Right lobe of liver (tissue), 6 donors: ENCODE results near the gene CTCF. TPM values are rescaled to one million over a fixed set of nuclear protein-coding genes. Genes with fewer than 3 reads are reported as not detected.

Experiments
- ATAC-seq, 4 donors: fragments of 200-7000 bp; cut with Tn5 transposase; one replicate each; pipeline ENCODE4 v1.9.1; 2020; ENCODE audit warnings: mild to moderate bottlenecking in 4 of 4, moderate library complexity in 4 of 4
- DNase-seq, 3 donors: peaks; one replicate each; pipeline ENCODE4 v3.0.0-alpha.2; 2020
- H3K27ac ChIP-seq, 3 donors: fragments of 200-600 bp; one replicate each; pipeline ENCODE4 v1.8.0; 2022
- H3K27me3 ChIP-seq, 2 donors: fragments of 200-600 bp; one replicate each; pipeline ENCODE4 v1.8.0; 2022
- H3K36me3 ChIP-seq, 4 donors: fragments of 200-600 bp; sonication (generic) in 1 of 4; one replicate each; pipeline versions ENCODE4 v1.5.1 to v1.8.0; 2017 to 2022; ENCODE audit warnings: control low read depth in 1 of 4
- H3K4me1 ChIP-seq, 4 donors: fragments of 200-600 bp; sonication (generic) in 1 of 4; one replicate each; pipeline versions ENCODE4 v1.5.1 to v1.8.0; 2017 to 2022; ENCODE audit warnings: control low read depth in 1 of 4
- H3K4me3 ChIP-seq, 3 donors: fragments of 200-600 bp; one replicate each; pipeline ENCODE4 v1.8.0; 2022
- H3K9me3 ChIP-seq, 4 donors: fragments of 200-600 bp; sonication (generic) in 1 of 4; one replicate each; pipeline versions ENCODE4 v1.5.1 to v1.8.0; 2017 to 2022; ENCODE audit warnings: control low read depth in 1 of 4
- POLR2A ChIP-seq: fragments of 450-650 bp; IDR thresholded peaks from one replicate; pipeline ENCODE4 v1.6.1; 2017; ENCODE audit warnings: antibody characterized with exemption, mild to moderate bottlenecking
- WGBS: methylation state at CpG from one replicate; pipeline ENCODE4 v1.1.6; 2018; ENCODE audit warnings: low coverage, low lambda C conversion rate; ENCODE audit not compliant: insufficient coverage; ENCODE audit errors: missing lambda C conversion rate; 5-methylcytosine and 5-hydroxymethylcytosine counted together
- intact Hi-C, 2 donors: fragments of 100-400 bp; cut with DNase I; formaldehyde crosslinking; loops; one replicate each; pipeline versions ENCODE4 v1.11.2 to v1.14.1; 2022
- total RNA-seq, 6 experiments: library from RNA; depleted of rRNA in 2 of 6; stranded (reverse); fragments of >200 nt in 2 of 6; fragmentation: NEBNext Ultra II Directional in 3 of 6; extraction: Animal tissue kit (Norgen Biotek cat#: 25700) in 3 of 6; gene quantifications; one replicate each; pipeline versions ENCODE4 v1.1.0 to v1.2.4, GENCODE V29; 2016 to 2023
- TF ChIP-seq, protein P1 (sequence below), 4 donors: fragments of 200-600 bp in 3 of 4; fragments of 450-650 bp in 1 of 4; IDR thresholded peaks; one replicate each; pipeline versions ENCODE4 v1.5.1 to v1.8.0; 2016 to 2022; ENCODE audit warnings: antibody characterized with exemption in 4 of 4, mild to moderate bottlenecking in 2 of 4
- donor health status: DM: no; HTN: yes; CAD: no.
- donor health status: DM: no; HTN: no; CAD: no.
- donor health status: DM: no; HTN: no; CAD: no.
- donor health status: DM: no; HTN: yes; CAD: no.
- donor health status: DM: no; HTN: yes; CAD: no.

CTCF gene
- total RNA-seq, 6 experiments from 2014 or later = 14.3 to 18.5 (median 17.0) TPM

- Histone ChIP-seq H3K4me1 (peaks cover 0 to 30% (median 16%) of the 10 kb centered on the region in 4 donors), H3K9me3 (no peaks in the 10 kb centered on the region), H3K27me3 (no peaks in the 10 kb centered on the region), H3K27ac (peak within 1 kb of the TSS; percentile 88 to 93 (median 91)), H3K4me3 (peak within 1 kb of the TSS; percentile 69 to 94 (median 84)), H3K36me3 (no peaks in the 10 kb centered on the region)
- peak; percentile 65 to 78 (median 70) for ATAC-seq
- intact Hi-C loops = no loop called here
- peak; percentile 90 to 94 (median 92) for DNase-seq
- TF ChIP-seq POLR2A = no peak
- TF ChIP-seq, protein P1, sequence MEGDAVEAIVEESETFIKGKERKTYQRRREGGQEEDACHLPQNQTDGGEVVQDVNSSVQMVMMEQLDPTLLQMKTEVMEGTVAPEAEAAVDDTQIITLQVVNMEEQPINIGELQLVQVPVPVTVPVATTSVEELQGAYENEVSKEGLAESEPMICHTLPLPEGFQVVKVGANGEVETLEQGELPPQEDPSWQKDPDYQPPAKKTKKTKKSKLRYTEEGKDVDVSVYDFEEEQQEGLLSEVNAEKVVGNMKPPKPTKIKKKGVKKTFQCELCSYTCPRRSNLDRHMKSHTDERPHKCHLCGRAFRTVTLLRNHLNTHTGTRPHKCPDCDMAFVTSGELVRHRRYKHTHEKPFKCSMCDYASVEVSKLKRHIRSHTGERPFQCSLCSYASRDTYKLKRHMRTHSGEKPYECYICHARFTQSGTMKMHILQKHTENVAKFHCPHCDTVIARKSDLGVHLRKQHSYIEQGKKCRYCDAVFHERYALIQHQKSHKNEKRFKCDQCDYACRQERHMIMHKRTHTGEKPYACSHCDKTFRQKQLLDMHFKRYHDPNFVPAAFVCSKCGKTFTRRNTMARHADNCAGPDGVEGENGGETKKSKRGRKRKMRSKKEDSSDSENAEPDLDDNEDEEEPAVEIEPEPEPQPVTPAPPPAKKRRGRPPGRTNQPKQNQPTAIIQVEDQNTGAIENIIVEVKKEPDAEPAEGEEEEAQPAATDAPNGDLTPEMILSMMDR (IDR thresholded peaks at IDR 0.05) = no peak
- WGBS = 3% methylated on average over 11 of the region's 78 CpGs
Observed at GRCh38 chr16:67666559-67667452, 104.5 kb downstream of the CTCF start, which contains the start of the genes C16orf86 and ENKD1. TSS of gene C16orf86 (plus strand) at chr16:67666814. CDS start at chr16:67666971, 157 bp downstream. TSS of gene ENKD1 (minus strand) at chr16:67666750. CDS start at chr16:67666442, 308 bp downstream.

DNA sequence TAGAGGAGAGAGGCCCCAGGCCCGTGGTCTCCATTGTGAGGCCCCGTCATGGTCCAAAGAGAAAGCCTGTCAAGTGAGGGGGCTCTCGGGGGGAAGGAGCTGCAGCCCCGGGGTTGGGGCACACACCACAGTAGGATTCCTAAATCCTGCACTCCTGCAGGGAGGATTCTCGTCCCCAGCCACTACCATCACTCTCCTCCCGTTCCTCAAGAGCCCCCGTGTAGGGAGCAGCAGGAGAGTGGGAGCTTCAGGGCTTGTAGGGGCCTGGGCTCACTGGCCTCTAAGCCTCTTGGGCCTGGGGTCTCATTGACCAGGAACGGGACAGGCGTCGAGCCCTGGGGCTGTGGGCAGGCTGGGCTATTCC is 105.1 kb downstream of the CTCF start:
- H3K4me3 ChIP-seq = peak overlapping the region; percentile 69 to 94 (median 84)
- H3K27ac ChIP-seq = peak overlapping the region; percentile 88 to 93 (median 91)
- peaks cover 0 to 34% (median 17%) of the 10 kb centered on the region in 4 donors for H3K4me1 ChIP-seq
- TF ChIP-seq, protein P1 (IDR thresholded peaks at IDR 0.05) = no peak
- no peak for TF ChIP-seq POLR2A
- 0% methylated on average over 1 of the region's 10 CpGs for WGBS
- no peaks in the 10 kb centered on the region for H3K9me3 ChIP-seq
- no peak for ATAC-seq
- no peaks in the 10 kb centered on the region for H3K27me3 ChIP-seq
- DNase-seq = no peak
- H3K36me3 ChIP-seq = no peaks in the 10 kb centered on the region
- intact Hi-C loops = no loop called here

DNA sequence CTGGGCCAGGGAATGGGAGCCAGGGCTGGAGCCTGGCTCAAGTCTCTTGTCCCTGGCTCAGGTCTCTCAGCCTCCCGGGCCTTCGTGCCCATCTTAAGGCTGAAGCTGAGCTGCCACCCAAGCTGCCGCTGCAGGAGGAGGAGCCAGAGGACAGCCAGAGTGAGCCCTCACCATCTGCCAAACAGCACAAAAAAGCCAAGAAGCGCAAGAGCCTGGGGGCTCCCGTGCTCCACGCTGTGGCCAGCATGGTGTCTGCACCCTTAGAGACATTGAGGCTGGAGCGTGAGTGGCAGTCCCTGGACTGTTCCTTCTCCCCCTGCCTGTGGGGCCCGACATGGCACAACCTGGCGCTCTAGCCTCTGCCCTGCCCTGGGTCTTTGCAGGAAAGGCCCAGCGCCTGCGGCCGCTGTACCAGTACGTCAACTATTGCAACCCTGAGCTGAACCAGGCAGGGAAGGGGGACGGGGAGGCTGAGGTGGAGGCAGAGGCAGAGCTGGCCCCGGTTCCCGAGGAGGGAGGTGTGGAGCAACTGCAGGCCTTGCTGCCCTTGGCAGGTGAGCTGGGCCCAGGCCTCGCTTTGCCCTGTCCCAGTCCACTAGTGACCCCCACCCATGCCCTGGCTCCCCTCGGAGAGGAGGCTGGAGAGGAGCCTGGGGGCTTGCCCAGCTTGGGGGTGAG is 105.6 kb downstream of the CTCF start:
- ATAC-seq (peak; percentile 69 to 84 (median 76)), DNase-seq (peak; percentile 84 to 89 (median 86))
- H3K36me3 ChIP-seq = no peaks in the 10 kb centered on the region
- 5% methylated on average over 4 of the region's 18 CpGs for WGBS
- no peak for TF ChIP-seq POLR2A
- TF ChIP-seq, protein P1 (IDR thresholded peaks at IDR 0.05) = peak; percentile 78 to 94 (median 80)
- no peaks in the 10 kb centered on the region for H3K27me3 ChIP-seq
- peak overlapping the region; percentile 88 to 93 (median 91) for H3K27ac ChIP-seq
- H3K9me3 ChIP-seq = no peaks in the 10 kb centered on the region
- intact Hi-C loops = no loop called here
- H3K4me1 ChIP-seq = peaks cover 0 to 39% (median 22%) of the 10 kb centered on the region in 4 donors
- peak overlapping the region in 2 of 3 donors; percentile 84 to 94 for H3K4me3 ChIP-seq

- H3K27me3 ChIP-seq = no peaks in the 10 kb centered on the region
Observed at GRCh38 chr16:67668495-67669157, 106.3 kb downstream of the CTCF start.

More at GRCh38 chr16:67668495-67669157, 106.3 kb downstream of the CTCF start:
- 33% methylated on average over 1 of the region's 6 CpGs for WGBS
- ATAC-seq (no peak), DNase-seq (no peak)
- H3K36me3 ChIP-seq = no peaks in the 10 kb centered on the region
- peak overlapping the region in 1 of 3 donors; percentile 91 for H3K27ac ChIP-seq
- TF ChIP-seq, protein P1 (IDR thresholded peaks at IDR 0.05) = peak in 2 of 4 donors; percentile 13 to 17
- no peak for TF ChIP-seq POLR2A
- no peak overlapping the region for H3K4me3 ChIP-seq
- H3K4me1 ChIP-seq = peaks cover 0 to 43% (median 26%) of the 10 kb centered on the region in 4 donors
- no peaks in the 10 kb centered on the region for H3K9me3 ChIP-seq
- intact Hi-C loops = no loop called here
